Measurements from ENCODE around the gene TNS2. TPM values are rescaled to one million over a fixed set of nuclear protein-coding genes. Genes with fewer than 3 reads are reported as not detected.

Gene TNS2
- total and polyA plus RNA-seq, 2 of the 13 experiments (the other 11 are each of a cell fraction or from before 2014, with no cell fraction given) = 8.9 to 20.4 TPM

- no peak for TF ChIP-seq HDAC6 (IDR thresholded peaks at IDR 0.05; ENCODE audit: low read depth, low read length)
- TF ChIP-seq KDM2A (CRISPR knock-in tag; IDR thresholded peaks at IDR 0.05; ENCODE audit: borderline replicate concordance, low read depth) = peak; percentile 38; the same call in 1 of the 2 replicates
- 0 out of 2 replicates have a peak, but pooled peaks have one; percentile 5 for TF ChIP-seq ZNF121 (CRISPR knock-in tag; IDR thresholded peaks at IDR 0.05)
- TF ChIP-seq, protein P1, sequence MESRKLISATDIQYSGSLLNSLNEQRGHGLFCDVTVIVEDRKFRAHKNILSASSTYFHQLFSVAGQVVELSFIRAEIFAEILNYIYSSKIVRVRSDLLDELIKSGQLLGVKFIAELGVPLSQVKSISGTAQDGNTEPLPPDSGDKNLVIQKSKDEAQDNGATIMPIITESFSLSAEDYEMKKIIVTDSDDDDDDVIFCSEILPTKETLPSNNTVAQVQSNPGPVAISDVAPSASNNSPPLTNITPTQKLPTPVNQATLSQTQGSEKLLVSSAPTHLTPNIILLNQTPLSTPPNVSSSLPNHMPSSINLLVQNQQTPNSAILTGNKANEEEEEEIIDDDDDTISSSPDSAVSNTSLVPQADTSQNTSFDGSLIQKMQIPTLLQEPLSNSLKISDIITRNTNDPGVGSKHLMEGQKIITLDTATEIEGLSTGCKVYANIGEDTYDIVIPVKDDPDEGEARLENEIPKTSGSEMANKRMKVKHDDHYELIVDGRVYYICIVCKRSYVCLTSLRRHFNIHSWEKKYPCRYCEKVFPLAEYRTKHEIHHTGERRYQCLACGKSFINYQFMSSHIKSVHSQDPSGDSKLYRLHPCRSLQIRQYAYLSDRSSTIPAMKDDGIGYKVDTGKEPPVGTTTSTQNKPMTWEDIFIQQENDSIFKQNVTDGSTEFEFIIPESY (CRISPR knock-in tag; IDR thresholded peaks at IDR 0.05) = peak; percentile 47; the same call in 1 of the 2 replicates
- TF ChIP-seq SRF (IDR thresholded peaks at IDR 0.05; ENCODE audit: low read depth, low read length) = no peak
- TF ChIP-seq FOXK2 (IDR thresholded peaks at IDR 0.05) = no peak
- no peak for TF ChIP-seq ZBTB10 (CRISPR knock-in tag; IDR thresholded peaks at IDR 0.05; ENCODE audit: borderline replicate concordance)
- 0 out of 2 replicates have a peak, but pooled peaks have one; percentile 7 for TF ChIP-seq KLF6 (CRISPR knock-in tag; IDR thresholded peaks at IDR 0.05)
- no peak for TF ChIP-seq ZNF780A (CRISPR knock-in tag; IDR thresholded peaks at IDR 0.05)
- TF ChIP-seq JUN (CRISPR knock-in tag; IDR thresholded peaks at IDR 0.05) = no peak
- TF ChIP-seq ZFP91 (CRISPR knock-in tag; IDR thresholded peaks at IDR 0.05; ENCODE audit: borderline replicate concordance) = peak; percentile 65; the same call in 1 of the 2 replicates
- no peak for TF ChIP-seq TP53 (CRISPR knock-in tag; conservative IDR thresholded peaks at IDR 0.05)
- no peak for TF ChIP-seq IKZF4 (CRISPR knock-in tag; IDR thresholded peaks at IDR 0.05; ENCODE audit: borderline replicate concordance, low read depth, not compliant biosample characterization)
- TF ChIP-seq MZF1 (CRISPR knock-in tag; IDR thresholded peaks at IDR 0.05; ENCODE audit: borderline replicate concordance) = no peak
- no peak for TF ChIP-seq PCBP1 (IDR thresholded peaks at IDR 0.05; ENCODE audit: borderline replicate concordance, low read depth, low read length)
- TF ChIP-seq POGZ (CRISPR knock-in tag; IDR thresholded peaks at IDR 0.05) = no peak
- TF ChIP-seq ZNF782 (CRISPR knock-in tag; IDR thresholded peaks at IDR 0.05; ENCODE audit: borderline replicate concordance) = no peak
- TF ChIP-seq ZNF230 (CRISPR knock-in tag; IDR thresholded peaks at IDR 0.05) = no peak
- no peak for TF ChIP-seq ZNF317 (CRISPR knock-in tag; IDR thresholded peaks at IDR 0.05)
- TF ChIP-seq ZBTB7A (CRISPR knock-in tag; IDR thresholded peaks at IDR 0.05) = no peak
- TF ChIP-seq, protein P2, sequence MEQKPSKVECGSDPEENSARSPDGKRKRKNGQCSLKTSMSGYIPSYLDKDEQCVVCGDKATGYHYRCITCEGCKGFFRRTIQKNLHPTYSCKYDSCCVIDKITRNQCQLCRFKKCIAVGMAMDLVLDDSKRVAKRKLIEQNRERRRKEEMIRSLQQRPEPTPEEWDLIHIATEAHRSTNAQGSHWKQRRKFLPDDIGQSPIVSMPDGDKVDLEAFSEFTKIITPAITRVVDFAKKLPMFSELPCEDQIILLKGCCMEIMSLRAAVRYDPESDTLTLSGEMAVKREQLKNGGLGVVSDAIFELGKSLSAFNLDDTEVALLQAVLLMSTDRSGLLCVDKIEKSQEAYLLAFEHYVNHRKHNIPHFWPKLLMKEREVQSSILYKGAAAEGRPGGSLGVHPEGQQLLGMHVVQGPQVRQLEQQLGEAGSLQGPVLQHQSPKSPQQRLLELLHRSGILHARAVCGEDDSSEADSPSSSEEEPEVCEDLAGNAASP (CRISPR knock-in tag; IDR thresholded peaks at IDR 0.05; ENCODE audit: borderline replicate concordance) = no peak
- TF ChIP-seq ZNF749 (CRISPR knock-in tag; IDR thresholded peaks at IDR 0.05; ENCODE audit: borderline replicate concordance) = no peak
Measured at GRCh38 chr12:53054112-53054878, 4.4 kb downstream of the TNS2 start (continued).

All from HepG2 (cell line).